Keratinocyte (primary cell): ENCODE measurements around the gene EID2B.

ENCODE experiments used
- CTCF ChIP-seq, 3 experiments: IDR thresholded peaks in 1 of 3; conservative IDR thresholded peaks in 1 of 3; optimal IDR thresholded peaks in 1 of 3; 2 replicates in 2 of 3; 3 replicates in 1 of 3; pipeline versions ENCODE3 to v1.5.1; 2011; ENCODE audit warnings: low read length in 3 of 3, mild to moderate bottlenecking in 3 of 3, moderate library complexity in 2 of 3, control low read depth in 1 of 3, inconsistent platforms in 1 of 3; ENCODE audit not compliant: insufficient read depth in 2 of 3; ENCODE audit errors: extremely low read depth in 1 of 3
- EZH2 ChIP-seq: IDR thresholded peaks from one replicate; pipeline ENCODE4 v1.6.1; 2012; ENCODE audit warnings: inconsistent platforms, mild to moderate bottlenecking, low read length, moderate library complexity

GRCh38 chr19:39500543-39500942, 32.1 kb downstream of the EID2B start:
- no peak for TF ChIP-seq CTCF (optimal IDR thresholded peaks at IDR 0.05 in 1 of 3, IDR thresholded peaks at IDR 0.05 in 1 of 3, conservative IDR thresholded peaks at IDR 0.05 in 1 of 3; ENCODE audit: extremely low read depth in 1 of 3, insufficient read depth in 2 of 3, low read length in 3 of 3)
- TF ChIP-seq EZH2: no peak
